SK-N-SH (cell line): Measurements from ENCODE around the gene OSBP2.

Source experiments
- CTCF ChIP-seq: fragments of 200-600 bp; sonication (generic); IDR thresholded peaks from 2 replicates; pipeline ENCODE4 v1.6.1; 2017; ENCODE audit warnings: antibody characterized with exemption, mild to moderate bottlenecking, moderate library complexity
- EP300 ChIP-seq, 2 experiments: IDR thresholded peaks; 2 replicates each; pipeline versions ENCODE4 v1.4.0 to v1.6.1; 2012; ENCODE audit warnings: borderline replicate concordance in 1 of 2, low read depth in 1 of 2, low read length in 1 of 2
- MXI1 ChIP-seq: IDR thresholded peaks from 2 replicates; pipeline ENCODE4 v1.6.1; 2012; ENCODE audit warnings: mild to moderate bottlenecking, low read depth, low read length, improper control_type of control experiment
- RAD21 ChIP-seq: IDR thresholded peaks from 2 replicates; pipeline ENCODE4 v1.6.1; 2012; ENCODE audit warnings: mild to moderate bottlenecking, low read length
- SIN3A ChIP-seq: IDR thresholded peaks from 2 replicates; pipeline ENCODE4 v1.6.1; 2012; ENCODE audit warnings: low read depth, mild to moderate bottlenecking, low read length, moderate library complexity, borderline replicate concordance
- TCF12 ChIP-seq: IDR thresholded peaks from 2 replicates; pipeline ENCODE4 v1.4.0; 2012
- USF2 ChIP-seq: fragments of 150-350 bp; IDR thresholded peaks from 2 replicates; pipeline ENCODE4 v1.6.1; 2017; ENCODE audit warnings: antibody characterized with exemption, low read length, low read depth, borderline replicate concordance

GRCh38 chr22:30949934-30950660, 255.4 kb downstream of the OSBP2 start:
- TF ChIP-seq SIN3A: no peak
- TF ChIP-seq TCF12: no peak
- no peak for TF ChIP-seq CTCF
- no peak for TF ChIP-seq RAD21
- no peak for TF ChIP-seq MXI1
- no peak for TF ChIP-seq EP300 (IDR thresholded peaks at IDR 0.05; ENCODE audit: borderline replicate concordance in 1 of 2, low read depth in 1 of 2, low read length in 1 of 2)
- TF ChIP-seq USF2: no peak
